OCI-LY7 (cell line): ENCODE results near the gene HS3ST4.

Source experiments
- EZH2phosphoT487 ChIP-seq: fragments of 200-600 bp; sonication (generic); IDR thresholded peaks from 2 replicates; pipeline ENCODE4 v1.6.1; 2018; ENCODE audit warnings: low read depth, borderline replicate concordance, mild to moderate bottlenecking, mixed run types, antibody characterized with exemption, low read length, moderate library complexity, mixed read lengths
- TF ChIP-seq, protein P1 (sequence below): fragments of 200-600 bp; sonication (generic); conservative IDR thresholded peaks from 2 replicates; pipeline ENCODE4 v1.5.1; 2014; ENCODE audit warnings: mild to moderate bottlenecking, antibody characterized with exemption, low read length, moderate library complexity, mixed read lengths

DNA sequence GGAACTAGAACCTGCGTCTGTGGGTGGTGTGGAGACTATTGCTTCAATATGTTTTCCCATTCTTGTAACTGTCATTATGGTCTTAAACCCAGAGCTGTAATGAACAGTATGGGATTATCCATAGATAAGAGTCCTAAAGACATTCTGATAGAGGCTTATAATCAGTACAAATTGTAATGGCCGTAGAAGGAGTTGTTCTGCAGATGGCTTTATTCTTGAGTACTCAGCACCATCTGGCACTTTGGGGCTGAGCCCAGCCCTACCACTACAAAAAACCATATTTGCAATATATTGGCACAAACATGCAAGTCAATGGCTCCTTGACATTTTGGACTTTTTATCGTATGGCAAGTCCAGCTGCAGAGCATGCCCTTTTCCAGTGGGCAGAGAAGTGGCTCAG is 150.0 kb downstream of the HS3ST4 start:
- TF ChIP-seq EZH2phosphoT487, result no peak
- TF ChIP-seq, protein P1, sequence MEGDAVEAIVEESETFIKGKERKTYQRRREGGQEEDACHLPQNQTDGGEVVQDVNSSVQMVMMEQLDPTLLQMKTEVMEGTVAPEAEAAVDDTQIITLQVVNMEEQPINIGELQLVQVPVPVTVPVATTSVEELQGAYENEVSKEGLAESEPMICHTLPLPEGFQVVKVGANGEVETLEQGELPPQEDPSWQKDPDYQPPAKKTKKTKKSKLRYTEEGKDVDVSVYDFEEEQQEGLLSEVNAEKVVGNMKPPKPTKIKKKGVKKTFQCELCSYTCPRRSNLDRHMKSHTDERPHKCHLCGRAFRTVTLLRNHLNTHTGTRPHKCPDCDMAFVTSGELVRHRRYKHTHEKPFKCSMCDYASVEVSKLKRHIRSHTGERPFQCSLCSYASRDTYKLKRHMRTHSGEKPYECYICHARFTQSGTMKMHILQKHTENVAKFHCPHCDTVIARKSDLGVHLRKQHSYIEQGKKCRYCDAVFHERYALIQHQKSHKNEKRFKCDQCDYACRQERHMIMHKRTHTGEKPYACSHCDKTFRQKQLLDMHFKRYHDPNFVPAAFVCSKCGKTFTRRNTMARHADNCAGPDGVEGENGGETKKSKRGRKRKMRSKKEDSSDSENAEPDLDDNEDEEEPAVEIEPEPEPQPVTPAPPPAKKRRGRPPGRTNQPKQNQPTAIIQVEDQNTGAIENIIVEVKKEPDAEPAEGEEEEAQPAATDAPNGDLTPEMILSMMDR, result no peak
